ENCODE data around the gene SLC2A11.

Gene SLC2A11

DNA sequence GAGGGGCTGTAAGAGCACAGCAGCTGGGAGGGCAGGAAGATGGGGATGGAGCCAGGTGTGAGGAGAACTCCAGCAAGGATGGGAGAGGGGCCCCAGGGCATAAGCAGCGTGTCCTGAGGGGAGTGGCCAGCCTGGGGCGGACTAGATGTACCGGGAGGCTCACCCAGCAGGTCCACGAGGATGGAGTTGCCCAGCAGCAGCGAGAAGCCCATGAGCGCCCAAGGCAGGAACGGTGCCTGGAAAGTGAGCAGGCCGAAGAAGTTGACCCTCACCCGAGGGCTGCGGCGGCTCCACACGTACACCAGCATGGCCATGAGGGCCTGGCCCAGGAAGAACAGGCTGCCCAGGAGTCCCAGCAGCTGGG is 20.2 kb upstream of the SLC2A11 start:
- H3K4me1 ChIP-seq (ENCODE audit: insufficient read depth, poor library complexity, severe bottlenecking): no peaks in the 10 kb centered on the region

DNA sequence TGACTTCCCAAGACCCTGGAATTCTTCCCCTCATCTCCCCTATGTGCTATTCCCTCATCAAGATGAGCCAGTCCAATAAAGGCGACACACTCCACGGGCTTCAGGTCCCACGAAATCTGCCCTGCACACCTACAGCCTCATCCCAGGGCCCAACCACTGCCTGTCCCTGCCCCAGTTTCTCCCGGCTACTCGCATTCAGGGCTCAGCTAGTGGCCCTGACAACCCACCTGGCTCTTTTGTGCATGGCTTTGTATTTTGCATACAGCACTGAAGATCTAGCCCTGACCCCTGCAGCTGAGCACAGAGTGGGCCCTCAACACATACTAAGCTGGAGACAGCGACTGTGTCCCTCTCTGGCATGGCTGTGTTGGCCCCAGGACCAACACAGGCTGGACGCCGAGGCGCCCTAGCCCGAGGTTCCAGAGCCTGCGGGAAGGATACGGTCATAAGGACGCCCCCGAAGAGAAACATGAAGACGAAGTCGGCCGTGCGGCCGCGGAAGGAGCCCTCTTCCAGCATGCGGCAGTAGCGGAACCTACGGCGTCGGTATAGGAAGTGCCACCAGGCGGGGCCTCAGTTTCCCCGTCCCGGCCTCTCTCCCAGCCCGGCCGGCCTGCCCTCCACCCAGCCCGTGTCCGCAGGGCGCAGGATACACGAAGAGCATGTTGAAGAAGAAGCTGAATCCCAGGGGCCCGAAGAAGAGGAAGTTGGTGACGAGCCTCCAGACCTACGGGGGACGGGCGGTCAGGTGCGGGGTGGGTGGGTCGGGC is 19.6 kb upstream of the SLC2A11 start:
- Histone ChIP-seq H3K4me1 (ENCODE audit: insufficient read depth, poor library complexity, severe bottlenecking) (no peaks in the 10 kb centered on the region), H3K27me3 (ENCODE audit: insufficient read depth, poor library complexity, severe bottlenecking) (no peaks in the 10 kb centered on the region), H3K9me3 (ENCODE audit: severe bottlenecking) (no peaks in the 10 kb centered on the region), H3K27ac (ENCODE audit: poor library complexity, severe bottlenecking) (no peak overlapping the region), H3K4me3 (ENCODE audit: severe bottlenecking) (peak overlapping the region; percentile 45), H3K36me3 (ENCODE audit: low read depth) (peaks cover 24% of the 10 kb centered on the region; the same call in 1 of the 2 replicates)
- TF ChIP-seq, protein P1, sequence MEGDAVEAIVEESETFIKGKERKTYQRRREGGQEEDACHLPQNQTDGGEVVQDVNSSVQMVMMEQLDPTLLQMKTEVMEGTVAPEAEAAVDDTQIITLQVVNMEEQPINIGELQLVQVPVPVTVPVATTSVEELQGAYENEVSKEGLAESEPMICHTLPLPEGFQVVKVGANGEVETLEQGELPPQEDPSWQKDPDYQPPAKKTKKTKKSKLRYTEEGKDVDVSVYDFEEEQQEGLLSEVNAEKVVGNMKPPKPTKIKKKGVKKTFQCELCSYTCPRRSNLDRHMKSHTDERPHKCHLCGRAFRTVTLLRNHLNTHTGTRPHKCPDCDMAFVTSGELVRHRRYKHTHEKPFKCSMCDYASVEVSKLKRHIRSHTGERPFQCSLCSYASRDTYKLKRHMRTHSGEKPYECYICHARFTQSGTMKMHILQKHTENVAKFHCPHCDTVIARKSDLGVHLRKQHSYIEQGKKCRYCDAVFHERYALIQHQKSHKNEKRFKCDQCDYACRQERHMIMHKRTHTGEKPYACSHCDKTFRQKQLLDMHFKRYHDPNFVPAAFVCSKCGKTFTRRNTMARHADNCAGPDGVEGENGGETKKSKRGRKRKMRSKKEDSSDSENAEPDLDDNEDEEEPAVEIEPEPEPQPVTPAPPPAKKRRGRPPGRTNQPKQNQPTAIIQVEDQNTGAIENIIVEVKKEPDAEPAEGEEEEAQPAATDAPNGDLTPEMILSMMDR (IDR thresholded peaks at IDR 0.05; ENCODE audit: poor library complexity, severe bottlenecking): no peak
- ATAC-seq (ENCODE audit: low read depth) (no peak), DNase-seq (ENCODE audit: low spot score) (peak; percentile 45)

More for the DNA sequence above, 20.2 kb upstream of the SLC2A11 start:
- no peaks in the 10 kb centered on the region for H3K9me3 ChIP-seq (ENCODE audit: severe bottlenecking)
- no peak overlapping the region for H3K27ac ChIP-seq (ENCODE audit: poor library complexity, severe bottlenecking)
- ATAC-seq (ENCODE audit: low read depth) (no peak), DNase-seq (ENCODE audit: low spot score) (no peak)
- peaks cover 25% of the 10 kb centered on the region; the same call in 1 of the 2 replicates for H3K36me3 ChIP-seq (ENCODE audit: low read depth)
- TF ChIP-seq, protein P1 (IDR thresholded peaks at IDR 0.05; ENCODE audit: poor library complexity, severe bottlenecking): no peak
- H3K27me3 ChIP-seq (ENCODE audit: insufficient read depth, poor library complexity, severe bottlenecking): no peaks in the 10 kb centered on the region
- no peak overlapping the region for H3K4me3 ChIP-seq (ENCODE audit: severe bottlenecking)

DNA sequence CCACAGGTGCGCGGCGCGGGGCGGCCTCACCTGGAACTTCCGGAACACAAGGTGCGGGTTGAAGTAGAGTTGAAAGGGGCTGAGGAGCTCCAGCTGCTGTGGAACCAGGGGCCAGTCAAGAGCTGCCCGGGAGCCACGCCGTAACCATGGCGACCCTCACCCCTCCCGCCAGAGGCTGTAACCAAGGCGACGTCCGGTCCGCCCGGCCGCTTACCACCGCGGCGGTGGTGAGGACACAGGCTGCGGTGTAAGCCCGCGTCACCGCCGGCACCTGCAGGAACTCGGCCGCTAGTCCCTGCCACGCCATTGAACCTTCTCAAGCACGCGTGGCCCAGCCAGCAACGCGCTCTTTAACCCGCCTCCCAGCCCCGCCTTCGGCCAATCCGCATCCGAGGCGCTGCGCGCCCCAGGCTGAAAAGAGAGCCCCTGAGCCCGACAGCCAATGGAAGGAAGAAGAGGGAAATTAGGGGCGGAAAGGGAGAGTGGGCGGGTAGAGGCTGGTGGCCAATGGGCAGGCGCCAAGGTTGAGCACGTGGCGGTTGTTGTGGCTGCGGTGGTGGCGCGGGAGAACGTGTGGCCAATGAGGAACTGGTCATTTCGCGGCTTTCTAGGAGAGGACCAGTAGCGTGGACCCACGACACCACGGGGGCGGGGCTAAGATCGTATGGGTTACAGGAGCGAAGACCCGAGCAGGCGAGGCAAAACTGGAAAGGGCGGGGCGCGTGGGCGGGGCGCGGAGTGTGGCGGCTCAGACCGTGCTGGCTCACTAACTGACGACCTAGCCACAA is 18.8 kb upstream of the SLC2A11 start, which contains the start of gene DERL3:
Gene DERL3, minus strand, starts transcription at position 326 of the 788 bp plus-strand sequence. Its CDS starts 19 bp downstream, at position 307.
- H3K36me3 ChIP-seq (ENCODE audit: low read depth): peaks cover 16% of the 10 kb centered on the region; the same call in 1 of the 2 replicates
- ATAC-seq (ENCODE audit: low read depth): peak; percentile 90
- no peaks in the 10 kb centered on the region for H3K4me1 ChIP-seq (ENCODE audit: insufficient read depth, poor library complexity, severe bottlenecking)
- H3K9me3 ChIP-seq (ENCODE audit: severe bottlenecking): no peaks in the 10 kb centered on the region
- TF ChIP-seq, protein P1 (IDR thresholded peaks at IDR 0.05; ENCODE audit: poor library complexity, severe bottlenecking): no peak
- DNase-seq (ENCODE audit: low spot score): peak; percentile 99
- H3K27me3 ChIP-seq (ENCODE audit: insufficient read depth, poor library complexity, severe bottlenecking): no peaks in the 10 kb centered on the region
- peak within 1 kb of the TSS; percentile 45 for H3K4me3 ChIP-seq (ENCODE audit: severe bottlenecking)
- no peak within 1 kb of the TSS for H3K27ac ChIP-seq (ENCODE audit: poor library complexity, severe bottlenecking)

- Histone ChIP-seq H3K27me3 (ENCODE audit: insufficient read depth, poor library complexity, severe bottlenecking) (no peaks in the 10 kb centered on the region), H3K4me3 (ENCODE audit: severe bottlenecking) (no peak overlapping the region), H3K4me1 (ENCODE audit: insufficient read depth, poor library complexity, severe bottlenecking) (no peaks in the 10 kb centered on the region), H3K36me3 (ENCODE audit: low read depth) (peaks cover 9% of the 10 kb centered on the region; the same call in 1 of the 2 replicates), H3K9me3 (ENCODE audit: severe bottlenecking) (no peaks in the 10 kb centered on the region), H3K27ac (ENCODE audit: poor library complexity, severe bottlenecking) (no peak overlapping the region)
- ATAC-seq (ENCODE audit: low read depth) (no peak), DNase-seq (ENCODE audit: low spot score) (no peak)
- TF ChIP-seq, protein P1 (IDR thresholded peaks at IDR 0.05; ENCODE audit: poor library complexity, severe bottlenecking): no peak
These were observed 17.6 kb upstream of the SLC2A11 start for GRCh38 chr22:23840026-23840425.
